Tibial nerve (tissue), 3 donors: ENCODE results near the gene KDM5B.

Experiments
- CTCF ChIP-seq, 5 experiments: fragments of 200-600 bp in 3 of 5; fragments of 450-650 bp in 2 of 5; sonication (generic) in 3 of 5; IDR thresholded peaks; one replicate each; pipeline ENCODE4 v1.5.1; 2016 to 2019; ENCODE audit warnings: antibody characterized with exemption in 5 of 5, mild to moderate bottlenecking in 3 of 5, moderate library complexity in 2 of 5
- POLR2A ChIP-seq, 2 donors: fragments of 450-650 bp; IDR thresholded peaks; one replicate each; pipeline ENCODE4 v1.6.1; 2017; ENCODE audit warnings: antibody characterized with exemption in 2 of 2, mild to moderate bottlenecking in 2 of 2, moderate library complexity in 2 of 2

- no peak for TF ChIP-seq CTCF (IDR thresholded peaks at IDR 0.05)
- TF ChIP-seq POLR2A (IDR thresholded peaks at IDR 0.05), result no peak
Measured at GRCh38 chr1:202786804-202787203, 21.4 kb downstream of the KDM5B start.
